ENCODE results near the gene SPOUT1.
"Not testable (repeated sequence)": the region's sequence is repeated elsewhere in the genome, so short reads cannot be mapped to it uniquely, and the experiment has no call there.

DNA sequence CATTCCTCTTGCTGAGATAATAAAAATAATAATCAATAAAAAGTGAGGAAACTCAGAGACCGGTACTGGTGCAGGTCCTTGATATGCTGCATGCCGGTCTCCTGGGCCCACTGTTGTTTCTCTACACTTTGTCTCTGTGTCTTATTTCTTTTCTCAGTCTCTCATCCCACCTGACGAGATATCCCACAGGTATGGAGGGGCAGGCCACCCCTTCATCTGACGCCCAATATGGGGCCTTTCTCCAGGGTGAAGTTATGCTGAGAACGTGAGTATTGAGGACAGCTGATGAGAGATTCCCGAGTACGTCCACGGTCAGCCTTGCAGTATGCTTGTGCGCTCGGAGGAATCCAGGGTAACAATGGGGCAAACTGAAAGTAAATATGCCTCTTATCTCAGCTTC lies 21.4 kb upstream of the SPOUT1 start:
- TF ChIP-seq, protein P1, sequence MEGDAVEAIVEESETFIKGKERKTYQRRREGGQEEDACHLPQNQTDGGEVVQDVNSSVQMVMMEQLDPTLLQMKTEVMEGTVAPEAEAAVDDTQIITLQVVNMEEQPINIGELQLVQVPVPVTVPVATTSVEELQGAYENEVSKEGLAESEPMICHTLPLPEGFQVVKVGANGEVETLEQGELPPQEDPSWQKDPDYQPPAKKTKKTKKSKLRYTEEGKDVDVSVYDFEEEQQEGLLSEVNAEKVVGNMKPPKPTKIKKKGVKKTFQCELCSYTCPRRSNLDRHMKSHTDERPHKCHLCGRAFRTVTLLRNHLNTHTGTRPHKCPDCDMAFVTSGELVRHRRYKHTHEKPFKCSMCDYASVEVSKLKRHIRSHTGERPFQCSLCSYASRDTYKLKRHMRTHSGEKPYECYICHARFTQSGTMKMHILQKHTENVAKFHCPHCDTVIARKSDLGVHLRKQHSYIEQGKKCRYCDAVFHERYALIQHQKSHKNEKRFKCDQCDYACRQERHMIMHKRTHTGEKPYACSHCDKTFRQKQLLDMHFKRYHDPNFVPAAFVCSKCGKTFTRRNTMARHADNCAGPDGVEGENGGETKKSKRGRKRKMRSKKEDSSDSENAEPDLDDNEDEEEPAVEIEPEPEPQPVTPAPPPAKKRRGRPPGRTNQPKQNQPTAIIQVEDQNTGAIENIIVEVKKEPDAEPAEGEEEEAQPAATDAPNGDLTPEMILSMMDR (IDR thresholded peaks at IDR 0.05 in 8 of 11, conservative IDR thresholded peaks at IDR 0.05 in 3 of 11), result not testable (repeated sequence)
- not testable (repeated sequence) for TF ChIP-seq POLR2A (IDR thresholded peaks at IDR 0.05)
